ENCODE data around the gene PPHLN1.
"Not testable (repeated sequence)": the region's sequence is repeated elsewhere in the genome, so short reads cannot be mapped to it uniquely, and the experiment has no call there.

The PPHLN1 gene

GRCh38 chr12:42380733-42381132 is 54.8 kb downstream of the PPHLN1 start:
- no peak for DNase-seq

DNA sequence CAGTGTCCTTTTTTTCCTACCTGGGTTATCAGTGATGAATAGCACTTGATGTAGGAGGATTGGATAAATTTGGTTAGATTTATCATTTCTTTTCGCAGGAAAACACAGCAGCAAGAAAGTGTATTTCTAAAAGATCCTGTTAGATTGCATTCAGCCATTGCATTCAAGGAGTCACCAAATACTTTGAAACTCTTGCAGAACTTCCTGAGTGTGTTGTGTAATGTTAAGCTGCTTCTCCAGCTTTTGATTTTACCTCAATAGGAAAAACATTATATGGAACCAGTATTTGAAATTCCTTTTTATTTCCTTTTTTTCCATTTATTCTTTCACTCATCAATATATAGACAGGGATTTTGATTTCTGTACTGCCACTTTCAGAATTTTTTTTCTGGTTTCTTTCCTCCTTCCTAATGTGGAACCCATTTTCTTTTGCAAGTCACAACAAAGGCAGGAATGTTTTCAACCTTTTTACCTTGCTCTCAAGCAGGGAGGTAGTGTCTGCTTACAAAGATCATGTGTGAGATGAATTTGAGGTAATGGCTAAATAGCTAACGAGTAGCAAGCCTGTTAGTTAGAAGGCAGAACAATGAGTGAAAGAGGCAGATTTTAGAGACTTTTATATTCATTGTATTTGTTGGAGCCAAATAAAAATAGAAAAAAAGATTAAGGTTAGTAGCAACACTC is 56.2 kb downstream of the PPHLN1 start:
- no peak for DNase-seq

- DNase-seq: no peak
These were observed 59.4 kb downstream of the PPHLN1 start for GRCh38 chr12:42385326-42385841.

- no peak for DNase-seq
These were observed 60.3 kb downstream of the PPHLN1 start for GRCh38 chr12:42386308-42386707.

DNA sequence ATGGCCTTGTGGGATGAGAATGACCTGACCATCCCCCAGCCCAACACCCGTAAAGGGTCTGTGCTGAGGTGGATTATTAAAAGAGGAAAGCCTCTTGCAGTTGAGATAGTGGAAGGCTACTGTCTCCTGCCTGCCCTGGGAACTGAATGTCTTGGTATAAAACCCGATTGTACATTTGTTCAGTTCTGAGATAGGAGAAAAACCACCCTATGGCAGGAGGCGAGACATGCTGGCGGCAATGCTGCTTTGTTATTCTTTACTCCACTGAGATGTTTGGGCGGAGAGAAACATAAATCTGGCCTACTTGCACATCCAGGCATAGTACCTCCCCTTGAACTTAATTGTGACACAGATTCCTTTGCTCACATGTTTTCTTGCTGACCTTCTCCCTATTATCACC is 62.1 kb downstream of the PPHLN1 start:
- DNase-seq: not testable (repeated sequence)

DNA sequence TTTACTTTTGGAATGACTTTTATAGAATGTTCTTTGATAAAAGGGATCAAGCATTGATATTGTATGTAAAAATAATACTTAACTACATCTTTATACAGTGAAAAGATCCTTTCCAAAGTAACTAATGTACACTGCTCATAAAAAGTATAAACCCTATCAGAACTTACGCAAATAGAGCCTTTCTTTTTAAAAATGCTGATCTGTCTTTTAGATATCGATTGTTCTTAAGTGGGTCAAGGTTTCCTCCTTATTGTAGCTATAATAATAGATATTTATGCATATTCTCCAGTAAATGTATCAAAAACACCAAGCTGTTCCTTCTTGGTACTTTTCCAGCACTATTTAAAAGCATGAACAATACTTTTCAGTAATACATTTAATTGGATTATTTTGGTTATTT is 68.5 kb downstream of the PPHLN1 start:
- DNase-seq: no peak

DNA sequence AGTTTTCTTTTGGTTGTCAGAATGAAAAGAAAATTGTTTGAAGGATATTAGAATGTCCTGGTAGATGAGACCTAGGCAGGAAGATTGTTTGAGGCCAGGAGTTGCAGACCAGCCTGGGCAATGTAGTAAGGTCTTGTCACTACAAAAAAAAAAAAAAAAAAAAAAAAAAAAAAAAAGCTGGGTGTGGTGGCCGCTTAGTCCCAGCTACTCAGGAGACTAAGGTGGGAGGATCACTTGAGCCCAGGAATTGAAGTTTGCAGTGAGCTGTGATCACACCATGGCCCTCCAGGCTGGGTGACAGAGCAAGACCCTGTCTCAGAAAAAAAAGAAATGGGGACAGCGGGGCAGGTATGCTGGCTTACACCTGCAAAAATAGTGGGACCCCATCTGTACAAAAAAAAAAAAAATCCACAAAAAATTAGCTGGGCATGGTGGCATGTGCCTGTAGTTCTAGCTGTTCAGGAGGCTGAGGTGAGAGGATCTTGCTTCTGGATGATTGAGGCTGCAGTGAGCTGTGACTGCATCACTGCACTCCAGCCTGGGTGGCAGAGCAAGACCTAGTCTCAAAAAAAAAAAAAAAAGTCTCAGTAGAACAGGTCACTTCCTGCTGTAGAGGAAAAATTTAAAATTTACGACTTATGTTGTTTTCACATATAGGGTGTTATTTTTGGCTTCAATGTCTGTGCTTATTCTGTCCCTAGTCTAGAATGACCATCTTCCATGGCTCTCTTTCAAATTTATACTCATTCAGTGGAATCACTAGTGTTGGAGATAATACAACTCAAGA is 70.7 kb downstream of the PPHLN1 start:
- no peak for DNase-seq

DNA sequence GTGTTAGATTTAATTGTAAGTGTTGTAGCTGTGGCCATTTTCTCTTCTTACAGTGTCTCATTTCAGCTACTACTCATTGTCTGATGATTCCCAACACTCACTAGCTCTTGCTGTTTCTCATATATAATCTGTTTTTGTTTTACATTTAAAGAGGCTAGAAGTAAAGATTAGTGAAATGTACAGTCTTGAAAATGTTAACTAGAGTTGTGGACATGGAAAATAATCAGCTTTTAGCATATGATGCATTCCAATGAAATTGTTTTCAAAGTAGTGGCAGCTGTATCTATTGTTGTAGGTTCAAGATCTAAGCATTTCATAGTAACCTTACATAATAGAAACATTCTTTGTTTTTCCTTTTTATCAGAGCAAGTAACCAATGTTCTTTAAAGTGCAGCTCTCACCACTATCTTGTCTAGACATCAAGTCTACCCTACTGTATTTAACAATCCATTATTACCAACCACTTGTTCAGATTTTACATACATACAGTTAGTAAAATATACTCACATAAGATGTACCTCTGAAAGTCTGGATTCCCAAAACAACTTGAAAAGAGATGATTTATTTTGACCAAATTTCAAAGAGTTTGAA is 76.9 kb downstream of the PPHLN1 start:
- DNase-seq: no peak

DNA sequence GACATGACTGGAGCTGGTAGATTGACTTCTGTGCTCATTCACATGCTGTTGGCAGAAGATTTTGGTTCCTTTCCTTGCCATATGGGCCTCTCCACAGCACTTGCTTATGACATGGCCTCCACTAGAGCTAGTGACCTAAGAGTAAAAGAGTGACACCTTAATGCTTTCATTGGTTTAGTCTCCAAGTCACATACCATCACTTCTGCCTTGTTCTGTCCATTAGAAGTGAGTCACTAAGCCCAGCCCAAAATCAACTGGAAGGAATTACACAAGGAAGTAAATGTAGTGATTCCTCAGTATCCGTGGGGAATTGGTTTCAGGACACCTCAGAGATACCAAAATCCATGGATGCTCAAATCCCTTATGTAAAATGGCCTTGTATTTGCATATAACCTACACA is 81.3 kb downstream of the PPHLN1 start:
- DNase-seq: no peak

DNA sequence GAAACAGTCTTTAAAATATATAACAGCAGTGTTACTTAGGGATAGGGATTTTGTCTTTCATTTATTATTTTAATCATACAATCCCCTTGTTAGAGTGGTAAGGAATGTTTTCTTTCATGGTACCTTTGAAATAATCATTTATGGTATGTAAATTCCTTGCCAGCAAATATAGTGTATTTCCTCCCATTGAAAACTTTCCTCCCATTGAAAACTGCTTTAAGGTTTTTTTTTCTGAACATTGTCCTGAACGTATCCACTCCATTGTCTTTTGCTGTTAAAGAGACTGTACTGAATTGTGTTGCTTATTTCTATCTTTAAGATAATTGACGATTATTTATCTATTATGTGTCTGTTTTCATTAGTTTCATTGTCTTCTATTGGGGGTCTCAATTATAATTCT is 83.5 kb downstream of the PPHLN1 start:
- no peak for DNase-seq

DNA sequence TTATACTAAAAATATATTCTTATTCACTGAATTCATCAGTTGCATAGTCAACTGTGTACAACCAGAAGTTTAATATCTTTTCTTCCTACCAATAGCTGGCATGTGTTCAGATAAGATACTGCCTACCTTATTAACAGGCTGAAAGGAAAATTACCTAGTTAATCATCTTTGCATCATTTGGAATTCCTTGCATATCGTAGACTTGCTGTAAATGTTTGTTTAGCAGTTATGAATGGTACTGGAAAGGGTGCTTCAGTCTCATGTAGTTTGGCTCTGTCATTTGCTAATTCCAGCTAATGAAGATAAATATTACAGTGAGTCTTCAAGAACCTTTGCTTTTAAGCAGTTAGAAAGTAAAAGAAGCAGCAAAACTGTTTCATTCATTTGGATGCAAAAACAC is 84.4 kb downstream of the PPHLN1 start:
- DNase-seq: no peak

DNA sequence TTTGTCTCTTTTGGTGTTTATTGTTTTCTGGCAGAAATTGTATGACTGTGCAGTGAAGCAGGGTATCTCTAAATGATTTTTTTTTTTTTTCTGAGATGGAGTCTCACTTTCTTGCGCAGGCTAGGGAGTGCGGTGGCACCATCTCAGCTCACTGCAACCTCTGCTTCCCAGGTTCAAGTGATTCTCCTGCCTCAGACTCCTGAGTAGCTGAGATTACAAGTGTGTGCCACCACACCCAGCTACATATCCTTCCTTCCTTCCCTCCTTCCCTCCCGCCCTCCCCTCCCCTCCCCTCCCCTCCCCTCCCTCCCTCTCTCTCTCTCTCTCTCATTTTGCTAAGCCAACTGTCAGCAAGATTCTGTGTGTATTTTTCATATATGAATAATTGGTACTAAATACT is 94.4 kb downstream of the PPHLN1 start:
- no peak for DNase-seq

GRCh38 chr12:42421844-42422779 is 96.1 kb downstream of the PPHLN1 start:
- DNase-seq: no peak

DNA sequence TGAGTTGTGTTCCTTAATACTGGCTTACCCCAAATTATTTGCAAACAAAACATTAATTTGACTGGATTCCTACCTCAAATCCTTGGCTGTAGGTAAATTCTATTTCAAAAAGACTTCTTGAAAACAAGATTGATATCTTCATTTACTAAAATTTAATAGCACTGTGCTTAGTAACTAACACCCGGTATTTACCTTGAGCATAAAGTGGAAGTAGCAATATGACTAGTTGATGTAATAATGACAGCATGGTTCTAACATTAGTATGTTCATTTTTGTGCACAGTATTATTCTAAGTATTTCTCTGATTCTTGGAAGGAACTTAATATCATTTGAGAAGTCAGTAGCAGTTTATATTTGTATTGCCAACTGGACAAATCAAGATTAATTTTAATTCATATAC is 96.8 kb downstream of the PPHLN1 start:
- DNase-seq: no peak

- DNase-seq: no peak
These were observed 100.8 kb downstream of the PPHLN1 start for GRCh38 chr12:42426746-42427145.

GRCh38 chr12:42428850-42429249 is 102.9 kb downstream of the PPHLN1 start:
- no peak for DNase-seq

DNA sequence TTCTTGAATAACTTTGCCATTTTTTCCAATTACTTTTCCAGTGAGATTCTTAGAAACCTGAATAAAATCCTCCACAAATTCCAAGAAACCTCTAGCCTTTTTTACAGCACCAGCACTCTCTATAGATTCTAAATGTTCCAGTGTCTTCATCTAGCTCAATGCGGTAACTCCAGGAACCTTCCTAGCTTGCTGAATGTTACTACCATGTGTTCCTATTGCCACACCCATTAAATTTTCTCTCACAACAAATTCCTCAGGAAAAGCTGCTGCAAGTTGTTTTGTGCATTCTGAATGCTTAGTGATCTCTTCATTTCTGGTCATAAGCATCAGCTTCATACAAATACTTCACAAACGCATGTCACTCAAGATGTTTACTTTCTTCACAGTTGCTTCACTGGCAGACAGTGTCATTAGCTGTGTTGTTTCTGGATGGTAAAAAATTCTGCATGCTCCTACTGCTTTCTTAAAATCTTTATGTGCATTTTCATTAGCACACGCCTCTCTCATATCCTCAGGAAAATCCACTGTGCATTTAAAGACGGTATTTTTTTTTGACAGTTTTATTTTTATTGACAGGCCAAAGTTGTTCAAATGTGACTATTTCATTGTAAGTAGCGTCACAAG is 106.7 kb downstream of the PPHLN1 start:
- DNase-seq: no peak

DNA sequence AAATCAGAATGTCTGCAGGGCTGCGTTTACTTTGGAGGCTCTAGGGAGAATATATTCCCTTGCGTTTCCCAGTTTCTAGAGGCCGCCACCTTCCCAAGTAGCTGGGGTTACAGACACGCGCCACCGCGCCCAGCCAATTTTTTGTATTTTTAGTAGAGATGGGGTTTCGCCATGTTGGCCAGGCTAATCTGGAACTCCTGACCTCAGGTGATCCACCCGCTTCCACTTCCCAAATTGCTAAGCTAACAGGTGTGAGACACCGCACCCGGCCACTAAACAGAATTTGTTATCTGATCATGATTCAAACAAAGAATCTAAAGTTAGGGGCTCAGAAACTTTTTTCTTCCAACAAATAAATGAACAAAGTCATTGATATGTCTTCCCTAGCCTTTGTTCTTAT is 114.6 kb downstream of the PPHLN1 start:
- no peak for DNase-seq

DNA sequence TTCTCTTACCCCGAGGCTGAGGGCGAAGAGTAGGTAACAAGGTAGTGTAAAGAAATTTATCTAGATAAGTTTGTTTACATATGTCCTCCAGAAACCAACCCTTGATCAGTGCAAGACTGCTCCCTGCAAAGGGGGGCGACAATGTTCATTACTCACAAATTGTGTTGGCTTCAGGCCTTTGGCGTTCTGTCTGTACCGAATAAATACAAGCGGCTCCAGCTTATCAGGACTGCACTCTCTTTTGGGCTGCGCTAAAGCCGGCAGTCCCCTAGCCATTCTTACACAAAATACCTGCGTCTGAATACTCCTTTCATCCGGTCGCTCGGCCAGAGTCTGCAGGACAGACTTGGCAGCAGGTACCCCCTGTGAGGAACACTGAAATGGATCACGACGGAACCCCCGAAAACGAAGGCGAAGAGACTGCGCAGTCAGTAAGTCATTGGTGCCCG is 116.4 kb downstream of the PPHLN1 start:
- DNase-seq: no peak

DNA sequence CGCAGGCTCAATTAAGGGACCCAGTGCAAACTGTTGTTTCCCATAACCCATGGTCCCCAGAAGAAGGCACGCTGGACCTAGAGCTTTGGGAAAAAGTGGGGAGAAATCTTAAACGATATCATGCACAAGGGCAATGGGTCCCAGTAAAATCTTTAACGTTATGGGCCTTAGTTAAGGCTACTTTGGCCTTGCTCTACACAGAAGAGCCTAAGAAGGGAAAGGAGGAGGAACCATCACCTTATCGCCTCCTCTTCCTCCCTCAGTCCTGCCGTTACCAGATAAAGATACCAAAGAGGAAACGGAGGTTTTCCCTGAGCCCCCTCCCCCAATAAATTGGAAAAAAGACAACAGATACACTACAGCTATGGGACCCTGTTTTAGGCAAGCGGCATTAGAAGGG is 116.9 kb downstream of the PPHLN1 start:
- no peak for DNase-seq

DNA sequence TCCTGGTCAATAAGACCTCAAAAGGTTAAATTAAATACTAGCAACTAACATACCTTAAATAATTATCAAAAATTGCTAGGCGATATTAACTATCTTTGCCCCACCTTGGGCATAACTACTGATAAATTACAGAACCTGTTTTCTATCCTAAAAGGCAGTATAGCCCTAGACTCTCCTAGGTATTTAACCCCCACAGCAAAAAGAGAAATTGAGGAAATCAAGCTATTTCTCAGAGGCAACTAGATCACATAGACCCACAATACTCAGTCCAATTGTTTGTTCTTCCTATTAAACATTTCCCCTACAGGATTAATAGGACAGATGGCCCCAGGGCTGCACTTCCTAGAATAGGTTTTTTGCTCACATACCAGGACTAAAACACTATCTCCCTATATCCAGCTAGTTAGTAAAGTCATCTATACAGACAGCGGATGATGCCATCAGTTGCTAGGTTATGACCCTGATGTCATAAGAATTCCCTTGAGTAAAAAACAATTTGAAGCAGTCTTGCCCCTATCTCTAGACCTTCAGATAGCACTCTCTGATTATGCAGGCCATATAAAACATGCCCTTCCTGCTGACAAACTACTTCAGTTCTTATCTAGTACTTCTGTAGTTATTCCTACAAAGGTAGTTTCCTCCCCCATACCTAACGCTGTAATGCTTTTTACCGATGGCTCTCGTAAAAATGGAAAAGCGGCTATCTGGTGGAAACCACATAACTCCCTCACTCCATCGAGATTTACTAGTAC is 118.4 kb downstream of the PPHLN1 start:
- no peak for DNase-seq

- no peak for DNase-seq
These were observed 119.9 kb downstream of the PPHLN1 start for GRCh38 chr12:42445891-42446290.

Data from activated T-cell treated with anti-CD3 and anti-CD28 coated beads, Interleukin-2, amount 50 U/mL, for 48 hours (primary cell).